BJ (cell line): ENCODE measurements around the gene CAMK4. TPM values are rescaled to one million over a fixed set of nuclear protein-coding genes. Genes with fewer than 3 reads are reported as not detected.

Experiments
- CTCF ChIA-PET: fragments of 350-600 bp; formaldehyde crosslinking; extraction: SDS; loops from one replicate; lab custom pipeline; 2021; ENCODE audit warnings: antibody characterized with exemption, inconsistent platforms; lab: Yijun Ruan, JAX
- POLR2A ChIA-PET: fragments of 300-600 bp; sonication (Branson Sonifier 250); formaldehyde crosslinking; extraction: SDS; loops from one replicate; lab custom pipeline; 2021; ENCODE audit warnings: antibody characterized with exemption; lab: Charles Lee
- DNase-seq: peaks from one replicate; pipeline ENCODE4 v3.0.0-alpha.2; 2011; ENCODE audit warnings: low read depth
- H3K27me3 ChIP-seq: 2 replicates; pipeline ENCODE4 v1.6.0; 2011; ENCODE audit warnings: low read length; ENCODE audit not compliant: control insufficient read depth, insufficient read depth
- H3K36me3 ChIP-seq: 2 replicates; pipeline ENCODE4 v1.5.1; 2011; ENCODE audit warnings: low read length; ENCODE audit not compliant: control insufficient read depth, insufficient read depth
- H3K4me3 ChIP-seq: 2 replicates; pipeline ENCODE4 v1.5.1; 2011; ENCODE audit warnings: low read depth, mild to moderate bottlenecking, control low read depth, low read length
- polyA plus RNA-seq: library from polyadenylated mRNA; depleted of rRNA; stranded (reverse); fragments of >200 nt; gene quantifications from 2 replicates; pipeline ENCODE4 v1.2.3, GENCODE V29; 2011
- TF ChIP-seq, protein P1 (sequence below): IDR thresholded peaks from 2 replicates; pipeline ENCODE4 v1.5.1; 2011; ENCODE audit warnings: low read depth, mild to moderate bottlenecking, control low read depth, inconsistent platforms, low read length, moderate library complexity; ENCODE audit not compliant: insufficient read depth

The CAMK4 gene
- polyA plus RNA-seq, 1 experiment, result 0.78 TPM

DNA sequence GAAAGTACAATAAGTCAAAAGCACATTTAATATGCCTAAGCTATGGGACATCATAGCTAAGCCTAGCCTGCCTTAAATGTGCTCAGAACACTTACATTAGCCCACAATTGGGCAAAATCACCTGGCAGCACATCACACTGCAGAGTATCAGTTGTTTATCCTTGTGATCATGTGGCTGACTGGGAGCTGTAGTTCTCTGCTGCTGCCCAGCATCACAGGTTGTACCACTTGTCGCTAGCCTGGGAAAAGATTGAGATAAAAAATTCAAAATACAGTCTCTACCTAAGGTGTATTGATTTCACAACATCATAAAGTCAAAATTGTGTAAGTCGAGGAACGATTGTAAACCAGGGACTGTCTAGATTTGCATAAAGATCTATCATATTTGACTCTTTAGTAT, 58.6 kb downstream of the CAMK4 start:
- no peak overlapping the region for H3K4me3 ChIP-seq
- H3K27me3 ChIP-seq, result no peaks in the 10 kb centered on the region
- TF ChIP-seq, protein P1, sequence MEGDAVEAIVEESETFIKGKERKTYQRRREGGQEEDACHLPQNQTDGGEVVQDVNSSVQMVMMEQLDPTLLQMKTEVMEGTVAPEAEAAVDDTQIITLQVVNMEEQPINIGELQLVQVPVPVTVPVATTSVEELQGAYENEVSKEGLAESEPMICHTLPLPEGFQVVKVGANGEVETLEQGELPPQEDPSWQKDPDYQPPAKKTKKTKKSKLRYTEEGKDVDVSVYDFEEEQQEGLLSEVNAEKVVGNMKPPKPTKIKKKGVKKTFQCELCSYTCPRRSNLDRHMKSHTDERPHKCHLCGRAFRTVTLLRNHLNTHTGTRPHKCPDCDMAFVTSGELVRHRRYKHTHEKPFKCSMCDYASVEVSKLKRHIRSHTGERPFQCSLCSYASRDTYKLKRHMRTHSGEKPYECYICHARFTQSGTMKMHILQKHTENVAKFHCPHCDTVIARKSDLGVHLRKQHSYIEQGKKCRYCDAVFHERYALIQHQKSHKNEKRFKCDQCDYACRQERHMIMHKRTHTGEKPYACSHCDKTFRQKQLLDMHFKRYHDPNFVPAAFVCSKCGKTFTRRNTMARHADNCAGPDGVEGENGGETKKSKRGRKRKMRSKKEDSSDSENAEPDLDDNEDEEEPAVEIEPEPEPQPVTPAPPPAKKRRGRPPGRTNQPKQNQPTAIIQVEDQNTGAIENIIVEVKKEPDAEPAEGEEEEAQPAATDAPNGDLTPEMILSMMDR, result no peak
- no peaks in the 10 kb centered on the region for H3K36me3 ChIP-seq
- POLR2A ChIA-PET, result no interaction called here
- no peak for DNase-seq
- CTCF ChIA-PET, result no interaction called here

- TF ChIP-seq, protein P1, result no peak
- H3K4me3 ChIP-seq, result no peak overlapping the region
- no peaks in the 10 kb centered on the region for H3K36me3 ChIP-seq
- POLR2A ChIA-PET, result no interaction called here
- DNase-seq, result no peak
- H3K27me3 ChIP-seq, result no peaks in the 10 kb centered on the region
- CTCF ChIA-PET, result no interaction called here
Observed at GRCh38 chr5:111284825-111285224, 60.6 kb downstream of the CAMK4 start.

DNA sequence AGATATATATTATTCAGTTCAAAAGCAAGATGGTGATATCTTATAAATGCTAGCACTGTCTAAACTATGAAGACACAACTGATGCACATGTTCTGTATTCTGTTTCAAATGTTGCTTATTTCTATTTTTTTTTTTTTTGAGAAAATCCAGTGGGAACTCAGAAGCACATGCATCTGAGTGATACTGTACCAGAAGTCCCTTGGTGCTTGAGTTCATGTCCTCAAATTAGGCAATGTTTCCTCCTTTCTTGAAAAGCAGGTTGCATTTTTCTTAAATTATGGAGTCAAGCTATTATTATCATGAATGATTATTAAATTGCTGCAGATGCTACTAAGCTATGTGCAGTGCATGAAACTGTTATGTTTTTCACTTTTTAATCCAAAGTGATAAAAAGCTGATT, 70.4 kb downstream of the CAMK4 start:
- H3K27me3 ChIP-seq, result no peaks in the 10 kb centered on the region
- ChIA-PET POLR2A (no interaction called here), CTCF (no interaction called here)
- TF ChIP-seq, protein P1, result no peak
- no peaks in the 10 kb centered on the region for H3K36me3 ChIP-seq
- no peak overlapping the region for H3K4me3 ChIP-seq
- no peak for DNase-seq

DNA sequence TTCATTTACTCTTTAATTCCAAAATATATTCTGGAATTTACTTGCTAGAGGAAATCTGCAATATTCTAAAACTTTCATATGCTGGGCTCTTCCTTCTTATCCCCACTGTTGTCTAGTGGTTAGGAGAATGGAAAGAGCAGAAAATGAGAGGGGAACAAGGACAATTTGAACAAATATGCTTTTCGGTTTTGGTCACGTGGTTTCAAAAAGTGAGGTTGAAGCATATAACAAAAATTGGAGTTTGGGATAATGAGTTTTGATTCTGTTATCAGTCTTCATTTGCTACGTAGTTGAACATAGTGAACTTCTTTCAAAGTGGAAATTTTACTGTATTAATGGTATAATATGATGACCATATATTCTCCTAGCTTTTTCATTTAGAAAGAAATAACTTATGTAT, 71.5 kb downstream of the CAMK4 start:
- H3K36me3 ChIP-seq, result no peaks in the 10 kb centered on the region
- TF ChIP-seq, protein P1, result no peak
- POLR2A ChIA-PET, result no interaction called here
- no peak for DNase-seq
- H3K27me3 ChIP-seq, result no peaks in the 10 kb centered on the region
- H3K4me3 ChIP-seq, result no peak overlapping the region
- CTCF ChIA-PET, result no interaction called here

DNA sequence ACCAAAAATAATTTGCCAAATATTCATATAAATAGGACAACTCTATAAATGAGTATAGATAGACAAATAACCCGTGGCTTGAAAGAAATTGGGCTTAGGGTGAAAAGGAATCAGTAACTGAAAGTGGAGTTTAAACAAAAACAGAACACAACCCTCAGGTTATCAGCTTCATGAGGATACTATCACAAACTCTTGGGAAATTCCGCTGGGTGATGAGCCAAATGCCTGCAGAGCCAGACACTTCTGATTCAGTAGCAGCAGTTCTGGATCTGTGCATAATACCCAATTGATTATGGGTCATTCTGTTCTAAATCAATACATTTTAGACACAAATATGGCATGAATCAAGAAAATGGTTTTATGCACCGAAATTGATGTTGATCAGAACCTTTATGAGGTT, 72.4 kb downstream of the CAMK4 start:
- H3K27me3 ChIP-seq, result no peaks in the 10 kb centered on the region
- no peaks in the 10 kb centered on the region for H3K36me3 ChIP-seq
- ChIA-PET POLR2A (no interaction called here), CTCF (no interaction called here)
- no peak for DNase-seq
- H3K4me3 ChIP-seq, result no peak overlapping the region
- TF ChIP-seq, protein P1, result no peak
